Activated naive CD8-positive, alpha-beta T cell treated with anti-CD3 and anti-CD28 coated beads, Interleukin-2, amount 50 U/mL, for 24 hours (primary cell): Measurements from ENCODE around the gene ZKSCAN2.

Experiments
- ATAC-seq: fragments of 150-1000 bp; cut with Tn5 transposase; one replicate; pipeline ENCODE4 v1.10.0; 2021
- DNase-seq: peaks from one replicate; pipeline ENCODE4 v3.0.0; 2021
- H3K27ac Mint-ChIP-seq: one replicate; pipeline ENCODE4 v1.8.0; 2021; ENCODE audit warnings: mild to moderate bottlenecking, mixed read lengths
- H3K27me3 Mint-ChIP-seq: one replicate; pipeline ENCODE4 v1.8.0; 2021; ENCODE audit warnings: mixed read lengths
- H3K36me3 Mint-ChIP-seq: one replicate; pipeline ENCODE4 v1.8.0; 2021; ENCODE audit warnings: low read depth, mixed read lengths
- H3K4me1 Mint-ChIP-seq: one replicate; pipeline ENCODE4 v1.8.0; 2021; ENCODE audit warnings: mixed read lengths
- H3K4me3 Mint-ChIP-seq: one replicate; pipeline ENCODE4 v1.8.0; 2021; ENCODE audit warnings: mild to moderate bottlenecking, moderate library complexity, mixed read lengths
- H3K9me3 Mint-ChIP-seq: one replicate; pipeline ENCODE4 v1.8.0; 2021; ENCODE audit warnings: mixed read lengths

ZKSCAN2 gene

GRCh38 chr16:25257470-25257955 is at the start of gene ZKSCAN2:
TSS of gene ZKSCAN2 (minus strand) at chr16:25257845. CDS start at chr16:25257127, 718 bp downstream.
- DNase-seq (peak; percentile 88), ATAC-seq (peak; percentile 81)
- peak within 1 kb of the TSS; percentile 96 for H3K27ac Mint-ChIP-seq
- H3K36me3 Mint-ChIP-seq: peaks cover 32% of the 10 kb centered on the region
- peaks cover 47% of the 10 kb centered on the region for H3K4me1 Mint-ChIP-seq
- no peaks in the 10 kb centered on the region for H3K9me3 Mint-ChIP-seq
- no peaks in the 10 kb centered on the region for H3K27me3 Mint-ChIP-seq
- H3K4me3 Mint-ChIP-seq: peak within 1 kb of the TSS; percentile 98

- Mint-ChIP-seq H3K27ac (no peak overlapping the region), H3K36me3 (no peaks in the 10 kb centered on the region), H3K4me3 (no peak overlapping the region), H3K4me1 (no peaks in the 10 kb centered on the region), H3K9me3 (no peaks in the 10 kb centered on the region), H3K27me3 (no peaks in the 10 kb centered on the region)
- DNase-seq (no peak), ATAC-seq (no peak)
Measured at GRCh38 chr16:25299792-25300590, 42.3 kb upstream of the ZKSCAN2 start.

DNA sequence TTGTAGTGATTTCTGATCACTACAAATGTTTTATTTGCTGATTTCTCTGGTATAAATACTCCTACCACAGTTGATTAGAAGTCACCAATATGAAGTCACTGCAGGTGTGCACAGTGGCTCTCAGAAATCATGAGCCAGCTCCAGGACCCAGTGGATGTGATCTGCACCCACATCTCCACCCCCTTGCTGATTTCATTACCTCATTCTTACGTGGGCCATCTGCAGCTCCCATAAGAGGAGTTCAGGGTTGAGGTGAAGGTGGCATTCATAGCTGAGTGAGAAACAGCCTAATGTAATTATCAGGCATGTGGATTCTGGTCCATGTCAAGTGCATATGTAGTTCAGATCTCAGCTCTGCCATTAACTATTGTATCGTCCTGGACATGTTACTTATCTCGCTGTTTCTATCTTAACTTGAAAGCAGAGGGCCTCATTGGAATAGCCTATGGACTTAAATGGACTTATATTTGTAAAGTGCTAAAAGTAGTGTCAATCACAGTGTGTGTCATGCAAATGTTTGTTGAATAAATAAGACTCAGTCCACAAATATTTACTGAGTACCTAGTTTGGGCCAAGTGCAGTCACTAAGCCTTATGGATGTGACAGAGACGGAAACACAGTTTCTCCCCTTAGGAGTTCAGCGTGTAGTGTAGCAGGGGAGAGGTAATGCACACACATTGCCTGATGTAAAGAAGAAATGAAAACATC is 40.7 kb upstream of the ZKSCAN2 start:
- H3K9me3 Mint-ChIP-seq: no peaks in the 10 kb centered on the region
- ATAC-seq (no peak), DNase-seq (no peak)
- H3K4me3 Mint-ChIP-seq: no peak overlapping the region
- peaks cover 3% of the 10 kb centered on the region for H3K27me3 Mint-ChIP-seq
- H3K36me3 Mint-ChIP-seq: no peaks in the 10 kb centered on the region
- no peaks in the 10 kb centered on the region for H3K4me1 Mint-ChIP-seq
- no peak overlapping the region for H3K27ac Mint-ChIP-seq

- no peaks in the 10 kb centered on the region for H3K9me3 Mint-ChIP-seq
- H3K4me1 Mint-ChIP-seq: no peaks in the 10 kb centered on the region
- no peak overlapping the region for H3K4me3 Mint-ChIP-seq
- DNase-seq (no peak), ATAC-seq (no peak)
- H3K36me3 Mint-ChIP-seq: no peaks in the 10 kb centered on the region
- peaks cover 6% of the 10 kb centered on the region for H3K27me3 Mint-ChIP-seq
- H3K27ac Mint-ChIP-seq: no peak overlapping the region
Measured at GRCh38 chr16:25297151-25297787, 39.6 kb upstream of the ZKSCAN2 start.

GRCh38 chr16:25291580-25291979 is 33.9 kb upstream of the ZKSCAN2 start:
- no peaks in the 10 kb centered on the region for H3K36me3 Mint-ChIP-seq
- ATAC-seq (no peak), DNase-seq (no peak)
- peaks cover 6% of the 10 kb centered on the region for H3K27me3 Mint-ChIP-seq
- no peak overlapping the region for H3K4me3 Mint-ChIP-seq
- H3K9me3 Mint-ChIP-seq: peaks cover 8% of the 10 kb centered on the region
- H3K4me1 Mint-ChIP-seq: no peaks in the 10 kb centered on the region
- no peak overlapping the region for H3K27ac Mint-ChIP-seq

DNA sequence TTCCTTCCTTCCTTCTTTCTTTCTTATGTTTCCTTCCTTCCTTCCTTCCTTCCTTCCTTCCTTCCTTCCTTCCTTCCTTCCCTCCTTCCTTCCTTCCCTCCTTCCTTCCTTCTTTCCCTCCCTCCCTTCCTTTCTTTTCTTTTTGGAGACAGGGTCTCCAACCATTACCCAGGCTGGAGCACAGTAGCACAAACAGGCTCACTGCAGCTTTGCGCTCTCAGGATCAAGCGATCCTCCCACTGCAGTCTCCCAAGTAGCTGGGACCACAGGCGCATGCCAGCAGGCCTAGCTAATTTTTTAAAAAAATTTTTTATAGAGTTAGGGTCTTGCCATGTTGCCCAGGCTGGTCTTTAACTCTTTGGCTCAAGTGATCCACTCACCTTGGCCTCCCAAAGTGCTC is 31.8 kb upstream of the ZKSCAN2 start:
- peaks cover 7% of the 10 kb centered on the region for H3K27me3 Mint-ChIP-seq
- DNase-seq (no peak), ATAC-seq (no peak)
- no peaks in the 10 kb centered on the region for H3K36me3 Mint-ChIP-seq
- H3K4me1 Mint-ChIP-seq: no peaks in the 10 kb centered on the region
- H3K4me3 Mint-ChIP-seq: no peak overlapping the region
- peaks cover 11% of the 10 kb centered on the region for H3K9me3 Mint-ChIP-seq
- no peak overlapping the region for H3K27ac Mint-ChIP-seq

GRCh38 chr16:25279491-25279890 is 21.8 kb upstream of the ZKSCAN2 start:
- peaks cover 3% of the 10 kb centered on the region for H3K27me3 Mint-ChIP-seq
- no peak overlapping the region for H3K4me3 Mint-ChIP-seq
- no peaks in the 10 kb centered on the region for H3K4me1 Mint-ChIP-seq
- no peak overlapping the region for H3K27ac Mint-ChIP-seq
- H3K9me3 Mint-ChIP-seq: peaks cover 9% of the 10 kb centered on the region
- ATAC-seq: no peak
- H3K36me3 Mint-ChIP-seq: no peaks in the 10 kb centered on the region
- DNase-seq: no peak

- no peaks in the 10 kb centered on the region for H3K4me1 Mint-ChIP-seq
- no peaks in the 10 kb centered on the region for H3K27me3 Mint-ChIP-seq
- no peak overlapping the region for H3K27ac Mint-ChIP-seq
- peaks cover 1% of the 10 kb centered on the region for H3K36me3 Mint-ChIP-seq
- no peak for ATAC-seq
- H3K9me3 Mint-ChIP-seq: no peaks in the 10 kb centered on the region
- no peak for DNase-seq
- H3K4me3 Mint-ChIP-seq: no peak overlapping the region
Measured at GRCh38 chr16:25271421-25271820, 13.8 kb upstream of the ZKSCAN2 start.

- H3K27ac Mint-ChIP-seq: no peak overlapping the region
- no peaks in the 10 kb centered on the region for H3K4me1 Mint-ChIP-seq
Measured at GRCh38 chr16:25270577-25270976, 12.9 kb upstream of the ZKSCAN2 start.

GRCh38 chr16:25269879-25270278 is 12.2 kb upstream of the ZKSCAN2 start:
- ATAC-seq (no peak), DNase-seq (no peak)
- peaks cover 9% of the 10 kb centered on the region for H3K36me3 Mint-ChIP-seq
- no peaks in the 10 kb centered on the region for H3K4me1 Mint-ChIP-seq
- H3K27me3 Mint-ChIP-seq: no peaks in the 10 kb centered on the region
- H3K4me3 Mint-ChIP-seq: no peak overlapping the region
- no peaks in the 10 kb centered on the region for H3K9me3 Mint-ChIP-seq
- H3K27ac Mint-ChIP-seq: no peak overlapping the region

More at GRCh38 chr16:25270577-25270976, 12.9 kb upstream of the ZKSCAN2 start:
- ATAC-seq (no peak), DNase-seq (no peak)
- Mint-ChIP-seq H3K4me3 (no peak overlapping the region), H3K9me3 (no peaks in the 10 kb centered on the region), H3K36me3 (peaks cover 8% of the 10 kb centered on the region), H3K27me3 (no peaks in the 10 kb centered on the region)

GRCh38 chr16:25265968-25266367 is 8.3 kb upstream of the ZKSCAN2 start:
- H3K27ac Mint-ChIP-seq: no peak overlapping the region
- no peaks in the 10 kb centered on the region for H3K27me3 Mint-ChIP-seq
- peaks cover 31% of the 10 kb centered on the region for H3K36me3 Mint-ChIP-seq
- DNase-seq: no peak
- ATAC-seq: no peak
- H3K4me3 Mint-ChIP-seq: no peak overlapping the region
- H3K9me3 Mint-ChIP-seq: no peaks in the 10 kb centered on the region
- H3K4me1 Mint-ChIP-seq: peaks cover 18% of the 10 kb centered on the region

DNA sequence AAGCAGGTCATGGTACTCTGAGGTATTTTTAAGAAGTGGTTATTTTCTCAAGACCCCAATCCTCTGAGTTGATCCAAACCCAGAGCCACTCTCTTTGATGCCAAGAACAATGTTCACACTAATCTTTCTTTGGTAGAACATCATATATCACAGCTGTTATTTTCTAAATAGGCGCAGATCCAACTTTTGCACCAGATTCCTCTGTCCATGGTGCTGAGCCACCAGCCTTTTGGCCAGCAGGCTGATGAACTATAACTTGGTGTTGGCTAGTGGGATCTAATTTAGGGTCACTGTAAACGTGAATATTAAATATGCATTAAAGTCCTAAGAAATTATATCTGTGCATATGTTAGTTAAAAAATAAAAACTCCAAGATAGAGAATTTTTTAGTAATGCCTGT is 7.0 kb upstream of the ZKSCAN2 start:
- H3K36me3 Mint-ChIP-seq: peaks cover 43% of the 10 kb centered on the region
- DNase-seq: peak; percentile 10
- no peak for ATAC-seq
- peaks cover 25% of the 10 kb centered on the region for H3K4me1 Mint-ChIP-seq
- no peak overlapping the region for H3K4me3 Mint-ChIP-seq
- H3K9me3 Mint-ChIP-seq: no peaks in the 10 kb centered on the region
- no peaks in the 10 kb centered on the region for H3K27me3 Mint-ChIP-seq
- no peak overlapping the region for H3K27ac Mint-ChIP-seq

DNA sequence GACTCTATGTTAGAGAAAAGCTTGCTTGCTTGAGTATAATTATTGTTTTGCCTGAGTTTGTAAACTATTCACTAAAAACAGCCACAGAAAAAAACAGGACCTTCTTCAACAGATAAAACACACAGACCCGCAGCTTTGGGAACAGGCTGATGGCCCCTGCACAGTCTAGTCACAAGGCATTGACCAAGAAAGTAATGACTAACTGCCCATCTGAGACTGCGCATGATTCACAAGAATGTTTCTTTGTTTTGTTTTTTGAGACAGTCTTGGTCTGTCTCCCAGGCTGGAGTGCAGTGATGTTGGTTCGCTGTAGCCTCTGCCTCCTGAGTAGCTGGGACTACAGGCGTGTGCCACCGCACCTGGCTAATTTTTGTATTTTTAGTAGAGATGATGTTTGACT is 2.8 kb upstream of the ZKSCAN2 start:
- Mint-ChIP-seq H3K4me3 (peak overlapping the region; percentile 98), H3K27me3 (no peaks in the 10 kb centered on the region), H3K36me3 (peaks cover 46% of the 10 kb centered on the region), H3K9me3 (no peaks in the 10 kb centered on the region), H3K27ac (no peak overlapping the region), H3K4me1 (peaks cover 55% of the 10 kb centered on the region)
- ATAC-seq (no peak), DNase-seq (no peak)

- Mint-ChIP-seq H3K4me1 (peaks cover 49% of the 10 kb centered on the region), H3K4me3 (peak overlapping the region; percentile 98), H3K36me3 (peaks cover 40% of the 10 kb centered on the region), H3K27me3 (no peaks in the 10 kb centered on the region), H3K9me3 (no peaks in the 10 kb centered on the region), H3K27ac (peak overlapping the region; percentile 96)
- DNase-seq (peak; percentile 16), ATAC-seq (no peak)
Measured at GRCh38 chr16:25258861-25259179, 1.2 kb upstream of the ZKSCAN2 start.
